Measurements from ENCODE around the gene PPFIA1.

Gene PPFIA1

DNA sequence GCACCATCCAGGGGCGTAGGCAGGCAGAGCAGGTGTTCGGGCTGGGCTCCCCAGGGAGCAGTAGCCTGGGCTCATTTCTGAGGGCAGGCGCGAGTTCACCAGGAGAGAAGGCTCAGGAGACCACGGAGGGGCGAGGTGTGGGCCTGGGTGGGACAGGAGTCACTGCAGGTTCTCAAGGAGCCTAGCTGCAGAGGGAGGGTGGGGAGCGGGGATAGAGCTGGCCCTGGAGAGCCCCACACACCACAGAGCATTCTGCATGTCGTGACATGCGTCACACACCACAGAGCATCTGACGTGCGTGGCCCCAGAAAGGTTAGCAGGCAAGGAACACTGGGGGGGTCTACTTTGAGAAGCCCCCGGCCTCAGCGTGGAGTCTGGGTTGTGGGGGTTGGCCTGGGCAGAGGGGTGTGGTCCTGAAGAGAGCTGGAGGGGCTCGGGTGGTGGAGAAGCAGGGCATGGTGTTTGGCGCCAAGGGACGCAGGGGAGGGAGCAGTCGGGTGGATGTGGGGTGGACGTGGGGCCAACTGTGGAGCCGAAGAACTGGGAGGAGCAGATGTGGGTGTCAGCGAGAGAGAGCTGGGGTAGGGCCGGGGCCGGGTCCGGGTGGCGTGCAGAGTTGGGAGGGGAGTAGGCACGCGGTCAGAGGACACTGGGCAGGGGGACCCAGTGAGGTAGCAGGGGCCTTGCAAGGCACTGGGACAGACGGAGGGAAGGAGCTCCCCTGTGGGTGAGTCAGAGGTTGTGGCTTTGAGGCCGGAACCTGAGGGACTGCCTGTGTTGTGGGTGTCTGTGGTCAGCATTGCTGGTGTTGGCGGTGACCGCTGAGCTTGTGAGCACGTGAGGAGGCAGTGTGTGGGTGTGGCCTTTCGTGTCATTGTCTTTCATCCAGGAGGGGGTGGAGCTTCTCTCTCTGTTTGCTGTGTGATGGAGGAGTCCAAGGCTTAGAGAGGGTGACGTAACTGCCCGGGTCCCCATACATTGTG, 153.3 kb downstream of the PPFIA1 start:
- Histone ChIP-seq H3K27ac (ENCODE audit: low read length) (no peak overlapping the region), H3K36me3 (ENCODE audit: control insufficient read depth, low read depth, low read length) (peaks cover 61% of the 10 kb centered on the region), H3K4me3 (ENCODE audit: low read length) (no peak overlapping the region), H3K9me3 (ENCODE audit: control insufficient read depth, low read depth, low read length) (no peaks in the 10 kb centered on the region), H3K27me3 (ENCODE audit: control insufficient read depth, insufficient read depth, low read length) (no peaks in the 10 kb centered on the region), H3K4me1 (ENCODE audit: control insufficient read depth, low read depth, low read length) (no peaks in the 10 kb centered on the region), H3K9ac (ENCODE audit: low read length) (no peak overlapping the region)

GRCh38 chr11:70424765-70425344, 154.4 kb downstream of the PPFIA1 start:
- peaks cover 60% of the 10 kb centered on the region for H3K36me3 ChIP-seq (ENCODE audit: control insufficient read depth, low read depth, low read length)
- H3K27me3 ChIP-seq (ENCODE audit: control insufficient read depth, insufficient read depth, low read length): no peaks in the 10 kb centered on the region
- H3K9ac ChIP-seq (ENCODE audit: low read length): no peak overlapping the region
- H3K9me3 ChIP-seq (ENCODE audit: control insufficient read depth, low read depth, low read length): no peaks in the 10 kb centered on the region
- no peak overlapping the region for H3K27ac ChIP-seq (ENCODE audit: low read length)
- no peaks in the 10 kb centered on the region for H3K4me1 ChIP-seq (ENCODE audit: control insufficient read depth, low read depth, low read length)
- no peak overlapping the region for H3K4me3 ChIP-seq (ENCODE audit: low read length)

GRCh38 chr11:70427436-70427835, 156.9 kb downstream of the PPFIA1 start:
- H3K36me3 ChIP-seq (ENCODE audit: control insufficient read depth, low read depth, low read length): peaks cover 61% of the 10 kb centered on the region
- no peak overlapping the region for H3K9ac ChIP-seq (ENCODE audit: low read length)
- H3K27ac ChIP-seq (ENCODE audit: low read length): no peak overlapping the region
- H3K4me1 ChIP-seq (ENCODE audit: control insufficient read depth, low read depth, low read length): no peaks in the 10 kb centered on the region
- H3K9me3 ChIP-seq (ENCODE audit: control insufficient read depth, low read depth, low read length): no peaks in the 10 kb centered on the region
- no peak overlapping the region for H3K4me3 ChIP-seq (ENCODE audit: low read length)
- no peaks in the 10 kb centered on the region for H3K27me3 ChIP-seq (ENCODE audit: control insufficient read depth, insufficient read depth, low read length)

- Histone ChIP-seq H3K9me3 (ENCODE audit: control insufficient read depth, low read depth, low read length) (no peaks in the 10 kb centered on the region), H3K27ac (ENCODE audit: low read length) (no peak overlapping the region), H3K27me3 (ENCODE audit: control insufficient read depth, insufficient read depth, low read length) (no peaks in the 10 kb centered on the region), H3K4me3 (ENCODE audit: low read length) (no peak overlapping the region), H3K4me1 (ENCODE audit: control insufficient read depth, low read depth, low read length) (no peaks in the 10 kb centered on the region), H3K9ac (ENCODE audit: low read length) (no peak overlapping the region), H3K36me3 (ENCODE audit: control insufficient read depth, low read depth, low read length) (peaks cover 70% of the 10 kb centered on the region)
These were observed 158.4 kb downstream of the PPFIA1 start for GRCh38 chr11:70428701-70429427.

- H3K36me3 ChIP-seq (ENCODE audit: control insufficient read depth, low read depth, low read length): peaks cover 75% of the 10 kb centered on the region
- no peak overlapping the region for H3K9ac ChIP-seq (ENCODE audit: low read length)
- H3K4me1 ChIP-seq (ENCODE audit: control insufficient read depth, low read depth, low read length): no peaks in the 10 kb centered on the region
- H3K27ac ChIP-seq (ENCODE audit: low read length): no peak overlapping the region
- no peak overlapping the region for H3K4me3 ChIP-seq (ENCODE audit: low read length)
- H3K27me3 ChIP-seq (ENCODE audit: control insufficient read depth, insufficient read depth, low read length): no peaks in the 10 kb centered on the region
- no peaks in the 10 kb centered on the region for H3K9me3 ChIP-seq (ENCODE audit: control insufficient read depth, low read depth, low read length)
These were observed 158.9 kb downstream of the PPFIA1 start for GRCh38 chr11:70429428-70429705.

GRCh38 chr11:70429724-70430521, 159.4 kb downstream of the PPFIA1 start:
- Histone ChIP-seq H3K36me3 (ENCODE audit: control insufficient read depth, low read depth, low read length) (peaks cover 76% of the 10 kb centered on the region), H3K9me3 (ENCODE audit: control insufficient read depth, low read depth, low read length) (no peaks in the 10 kb centered on the region), H3K4me3 (ENCODE audit: low read length) (no peak overlapping the region), H3K27ac (ENCODE audit: low read length) (no peak overlapping the region), H3K4me1 (ENCODE audit: control insufficient read depth, low read depth, low read length) (no peaks in the 10 kb centered on the region), H3K27me3 (ENCODE audit: control insufficient read depth, insufficient read depth, low read length) (no peaks in the 10 kb centered on the region), H3K9ac (ENCODE audit: low read length) (no peak overlapping the region)

- Histone ChIP-seq H3K9me3 (ENCODE audit: control insufficient read depth, low read depth, low read length) (no peaks in the 10 kb centered on the region), H3K27me3 (ENCODE audit: control insufficient read depth, insufficient read depth, low read length) (no peaks in the 10 kb centered on the region), H3K27ac (ENCODE audit: low read length) (no peak overlapping the region), H3K36me3 (ENCODE audit: control insufficient read depth, low read depth, low read length) (peaks cover 76% of the 10 kb centered on the region), H3K4me1 (ENCODE audit: control insufficient read depth, low read depth, low read length) (no peaks in the 10 kb centered on the region), H3K4me3 (ENCODE audit: low read length) (no peak overlapping the region), H3K9ac (ENCODE audit: low read length) (no peak overlapping the region)
These were observed 160.4 kb downstream of the PPFIA1 start for GRCh38 chr11:70430671-70431574.

- no peak overlapping the region for H3K4me3 ChIP-seq (ENCODE audit: low read length)
- peaks cover 82% of the 10 kb centered on the region for H3K36me3 ChIP-seq (ENCODE audit: control insufficient read depth, low read depth, low read length)
- no peak overlapping the region for H3K9ac ChIP-seq (ENCODE audit: low read length)
- no peak overlapping the region for H3K27ac ChIP-seq (ENCODE audit: low read length)
- H3K9me3 ChIP-seq (ENCODE audit: control insufficient read depth, low read depth, low read length): no peaks in the 10 kb centered on the region
- no peaks in the 10 kb centered on the region for H3K27me3 ChIP-seq (ENCODE audit: control insufficient read depth, insufficient read depth, low read length)
- no peaks in the 10 kb centered on the region for H3K4me1 ChIP-seq (ENCODE audit: control insufficient read depth, low read depth, low read length)
These were observed 161.1 kb downstream of the PPFIA1 start for GRCh38 chr11:70431611-70432010.

DNA sequence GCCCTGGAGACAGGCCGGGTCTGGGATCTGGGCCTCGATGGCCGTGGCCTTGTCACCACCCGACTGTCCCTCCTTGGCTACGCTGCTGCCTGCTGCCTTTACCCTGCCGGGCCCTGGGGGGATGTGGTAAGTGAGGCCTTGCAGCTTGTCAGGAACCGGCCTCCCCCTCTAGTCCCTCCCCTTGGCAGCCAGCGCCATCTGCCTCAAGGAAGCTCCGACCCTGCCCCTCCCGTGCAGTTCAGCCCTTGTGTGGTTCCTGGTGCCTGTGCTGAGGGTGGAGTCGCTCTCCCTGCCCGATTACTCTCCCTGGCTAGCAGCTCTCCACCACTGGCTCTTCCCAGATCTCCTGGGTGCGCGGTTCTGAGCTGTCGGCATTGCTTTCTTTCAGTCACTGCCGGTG, 161.6 kb downstream of the PPFIA1 start:
- H3K36me3 ChIP-seq (ENCODE audit: control insufficient read depth, low read depth, low read length): peaks cover 84% of the 10 kb centered on the region
- H3K4me3 ChIP-seq (ENCODE audit: low read length): no peak overlapping the region
- no peaks in the 10 kb centered on the region for H3K4me1 ChIP-seq (ENCODE audit: control insufficient read depth, low read depth, low read length)
- H3K9ac ChIP-seq (ENCODE audit: low read length): no peak overlapping the region
- no peaks in the 10 kb centered on the region for H3K27me3 ChIP-seq (ENCODE audit: control insufficient read depth, insufficient read depth, low read length)
- no peak overlapping the region for H3K27ac ChIP-seq (ENCODE audit: low read length)
- H3K9me3 ChIP-seq (ENCODE audit: control insufficient read depth, low read depth, low read length): no peaks in the 10 kb centered on the region

DNA sequence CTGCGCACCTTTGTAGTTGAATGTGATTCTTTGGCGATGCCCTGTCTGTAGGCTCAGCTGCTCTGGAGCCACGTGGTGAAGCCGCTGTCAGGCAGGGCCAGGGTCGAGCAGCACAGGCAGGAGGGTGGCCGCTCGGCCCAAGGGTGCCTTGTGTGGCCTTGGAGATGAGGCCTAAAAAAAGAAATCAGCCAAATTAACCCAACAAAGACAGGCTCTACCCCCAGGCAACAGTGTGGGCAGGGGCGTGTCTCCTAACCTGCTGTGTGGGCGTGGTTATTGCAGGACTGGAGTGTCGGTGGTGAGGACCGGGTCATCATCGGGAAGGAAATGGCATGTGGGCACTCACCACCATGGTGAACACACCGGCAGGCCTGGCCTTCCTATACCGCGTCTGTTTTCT, 162.1 kb downstream of the PPFIA1 start:
- Histone ChIP-seq H3K4me3 (ENCODE audit: low read length) (no peak overlapping the region), H3K27me3 (ENCODE audit: control insufficient read depth, insufficient read depth, low read length) (no peaks in the 10 kb centered on the region), H3K9me3 (ENCODE audit: control insufficient read depth, low read depth, low read length) (no peaks in the 10 kb centered on the region), H3K27ac (ENCODE audit: low read length) (no peak overlapping the region), H3K36me3 (ENCODE audit: control insufficient read depth, low read depth, low read length) (peaks cover 80% of the 10 kb centered on the region), H3K4me1 (ENCODE audit: control insufficient read depth, low read depth, low read length) (no peaks in the 10 kb centered on the region), H3K9ac (ENCODE audit: low read length) (no peak overlapping the region)
